ENCODE results near the gene TLE2.

DNA sequence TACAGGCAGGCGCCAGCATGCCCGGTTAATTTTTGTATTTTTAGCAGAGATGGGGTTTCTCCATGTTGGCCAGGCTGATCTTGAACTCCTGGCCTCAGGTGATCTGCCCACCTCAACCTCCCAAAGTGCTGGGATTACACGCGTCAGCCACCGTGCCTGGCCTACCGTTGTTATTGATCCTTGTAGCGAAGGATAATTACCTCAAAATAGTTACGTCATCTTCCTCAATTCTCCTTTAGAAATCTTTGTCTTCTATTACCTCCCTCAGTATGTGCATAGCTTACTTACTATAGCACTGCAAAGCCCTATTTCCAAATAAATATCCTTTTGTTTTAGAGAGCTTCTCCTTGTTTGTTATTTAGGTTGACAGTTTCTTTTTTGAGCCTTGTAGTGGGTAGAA lies 61.1 kb downstream of the TLE2 start:
- TF ChIP-seq CTCF (conservative IDR thresholded peaks at IDR 0.05) = no peak
- TF ChIP-seq EZH2 (IDR thresholded peaks at IDR 0.05; ENCODE audit: low read depth) = no peak

Data from PC-9 (cell line).